Naive thymus-derived CD4-positive, alpha-beta T cell (primary cell): ENCODE results near the gene CYB561. TPM values are rescaled to one million over a fixed set of nuclear protein-coding genes. Genes with fewer than 3 reads are reported as not detected.

Source experiments
- ATAC-seq: fragments of 150-1000 bp; cut with Tn5 transposase; 2 replicates; pipeline ENCODE4 v1.10.0; 2021; ENCODE audit warnings: mild to moderate bottlenecking, moderate library complexity
- CTCF ChIA-PET: fragments of 350-600 bp; sonication (Branson Sonifier 250); formaldehyde crosslinking; loops from one replicate; lab custom pipeline; 2021; ENCODE audit warnings: antibody characterized with exemption; lab: Charles Lee
- POLR2A ChIA-PET: fragments of 350-600 bp; sonication (Branson Sonifier 250); formaldehyde crosslinking; loops from one replicate; lab custom pipeline; 2021; ENCODE audit warnings: antibody characterized with exemption, inconsistent platforms; lab: Charles Lee
- DNase-seq, 9 donors: peaks; one replicate each; pipeline versions ENCODE4 v3.0.0 to v3.0.0-alpha.2; 2020 to 2022; ENCODE audit warnings: mixed read lengths in 1 of 9
- H3K27ac ChIP-seq: one replicate; pipeline ENCODE4 v1.7.0; 2013; ENCODE audit warnings: mild to moderate bottlenecking, low read depth, low read length, moderate library complexity
- H3K27me3 ChIP-seq, 2 donors: one replicate each; pipeline ENCODE4 v1.7.0; 2013; ENCODE audit warnings: low read length in 2 of 2, mild to moderate bottlenecking in 2 of 2, moderate library complexity in 2 of 2; ENCODE audit not compliant: control insufficient read depth in 2 of 2, insufficient read depth in 2 of 2
- H3K36me3 ChIP-seq, 3 experiments: 1 replicate in 2 of 3; 2 replicates in 1 of 3; pipeline ENCODE4 v1.7.0; 2013; ENCODE audit warnings: low read length in 3 of 3, mild to moderate bottlenecking in 3 of 3, moderate library complexity in 1 of 3; ENCODE audit not compliant: insufficient read depth in 3 of 3, control insufficient read depth in 2 of 3
- H3K4me1 ChIP-seq, 2 donors: one replicate each; pipeline ENCODE4 v1.7.0; 2013; ENCODE audit warnings: low read length in 2 of 2, mild to moderate bottlenecking in 2 of 2, moderate library complexity in 1 of 2; ENCODE audit not compliant: control insufficient read depth in 2 of 2, insufficient read depth in 2 of 2
- H3K4me3 ChIP-seq: 2 replicates; pipeline ENCODE4 v1.7.0; 2013; ENCODE audit warnings: mild to moderate bottlenecking, low read length
- H3K9me3 ChIP-seq, 3 experiments: 1 replicate in 2 of 3; 2 replicates in 1 of 3; pipeline ENCODE4 v1.7.0; 2013; ENCODE audit warnings: low read length in 3 of 3; ENCODE audit not compliant: control insufficient read depth in 2 of 3
- H3K27ac Mint-ChIP-seq, 9 donors: one replicate each; pipeline ENCODE4 v1.8.0; 2020 to 2022; ENCODE audit warnings: mixed read lengths in 9 of 9, mild to moderate bottlenecking in 8 of 9, moderate library complexity in 5 of 9, inconsistent platforms in 2 of 9
- H3K27me3 Mint-ChIP-seq, 5 donors: one replicate each; pipeline ENCODE4 v1.8.0; 2021 to 2022; ENCODE audit warnings: mixed read lengths in 5 of 5, mild to moderate bottlenecking in 1 of 5
- H3K36me3 Mint-ChIP-seq, 5 donors: one replicate each; pipeline ENCODE4 v1.8.0; 2020 to 2022; ENCODE audit warnings: mixed read lengths in 5 of 5, mild to moderate bottlenecking in 3 of 5, inconsistent platforms in 1 of 5
- H3K4me1 Mint-ChIP-seq, 7 donors: one replicate each; pipeline ENCODE4 v1.8.0; 2020 to 2022; ENCODE audit warnings: mixed read lengths in 7 of 7, mild to moderate bottlenecking in 3 of 7, inconsistent platforms in 1 of 7
- H3K4me3 Mint-ChIP-seq, 10 donors: one replicate each; pipeline ENCODE4 v1.8.0; 2020 to 2022; ENCODE audit warnings: mild to moderate bottlenecking in 10 of 10, mixed read lengths in 10 of 10, moderate library complexity in 6 of 10, inconsistent platforms in 2 of 10
- H3K9me3 Mint-ChIP-seq, 11 donors: one replicate each; pipeline ENCODE4 v1.8.0; 2020 to 2022; ENCODE audit warnings: mixed read lengths in 11 of 11, mild to moderate bottlenecking in 4 of 11, inconsistent platforms in 1 of 11, moderate library complexity in 1 of 11
- intact Hi-C, 2 donors: fragments of 100-400 bp; cut with micrococcal nuclease; formaldehyde crosslinking; loops; one replicate each; pipeline ENCODE4 v1.15.1; 2023
- polyA plus RNA-seq, 2 donors: library from polyadenylated mRNA; unstranded; fragments of 300-500 nt; fragmentation: Illumina TruSeq; gene quantifications; one replicate each; pipeline ENCODE4 v1.2.3, GENCODE V29; 2021
- total RNA-seq, 6 experiments: library from RNA in 5 of 6; stranded (reverse) in 5 of 6; gene quantifications; 1 replicate in 5 of 6; 2 replicates in 1 of 6; pipeline ENCODE4 v1.2.3 and lab custom pipeline; 2021 to 2026

CYB561 gene
- total RNA-seq (10 to 100 TPM in 3 of 5 experiments, 1 to 10 TPM in 2; 5.0 to 20.4 (median 11.0) TPM), polyA plus RNA-seq (1 to 10 TPM; 1.9 to 3.0 TPM), total RNA-seq (lab: John Stamatoyannopoulos, UW) (7.3 reads per million, percentile 30 among the genes with 10 or more reads in this experiment)

GRCh38 chr17:63445954-63446752, at the start of gene CYB561:
TSS of gene CYB561 (minus strand) at chr17:63446306. CDS start at chr17:63437547, 8,759 bp downstream.
- Histone ChIP-seq H3K36me3 (no peaks in the 10 kb centered on the region), H3K4me1 (peaks cover 9 to 11% of the 10 kb centered on the region in 2 donors), H3K27ac (peak within 1 kb of the TSS; percentile 67), H3K27me3 (no peaks in the 10 kb centered on the region), H3K9me3 (no peaks in the 10 kb centered on the region), H3K4me3 (peak within 1 kb of the TSS; percentile 61)
- intact Hi-C loops = loop anchor here (1.0 to 10.0 kb wide), 10 partner anchors 21 to 396 kb away; partner anchors contain the start of genes DCAF7 (in 2 of the 2), ACE (in 1 of the 2), CCDC47 (in 1 of the 2) and DDX42 (in 1 of the 2)
- ChIA-PET POLR2A (interaction anchor here (0.6 to 1.9 kb wide), 5 partner anchors 11 to 252 kb away, joined by 3 to 5 read pairs (median 4); no protein-coding TSS in a partner anchor), CTCF (interaction anchor here (0.7 to 1.2 kb wide), 3 partner anchors 19 to 21 kb away, joined by 3 to 5 read pairs (median 3); no protein-coding TSS in a partner anchor)
- DNase-seq (peak; percentile 34 to 83 (median 54)), ATAC-seq (peak; percentile 74)
- no peaks in the 10 kb centered on the region for H3K9me3 Mint-ChIP-seq
- H3K27ac Mint-ChIP-seq = peak within 1 kb of the TSS; percentile 33 to 86 (median 72)
- H3K4me3 Mint-ChIP-seq = peak within 1 kb of the TSS; percentile 69 to 87 (median 79)
- peaks cover 0 to 24% (median 0%) of the 10 kb centered on the region in 5 donors for H3K27me3 Mint-ChIP-seq
- H3K36me3 Mint-ChIP-seq = peaks cover 0 to 7% (median 0%) of the 10 kb centered on the region in 5 donors
- peaks cover 11 to 37% (median 22%) of the 10 kb centered on the region in 7 donors for H3K4me1 Mint-ChIP-seq

- Histone ChIP-seq H3K4me3 (no peak overlapping the region), H3K27me3 (no peaks in the 10 kb centered on the region), H3K36me3 (no peaks in the 10 kb centered on the region), H3K9me3 (no peaks in the 10 kb centered on the region), H3K4me1 (no peaks in the 10 kb centered on the region), H3K27ac (no peak overlapping the region)
- CTCF ChIA-PET = no interaction called here
- no peaks in the 10 kb centered on the region for H3K4me1 Mint-ChIP-seq
- DNase-seq (no peak), ATAC-seq (no peak)
- intact Hi-C loops = no loop called here
- no peaks in the 10 kb centered on the region for H3K9me3 Mint-ChIP-seq
- H3K36me3 Mint-ChIP-seq = no peaks in the 10 kb centered on the region
- H3K27me3 Mint-ChIP-seq = peaks cover 0 to 3% (median 2%) of the 10 kb centered on the region in 5 donors
- POLR2A ChIA-PET = no interaction called here
- H3K4me3 Mint-ChIP-seq = no peak overlapping the region
- no peak overlapping the region for H3K27ac Mint-ChIP-seq
Observed at GRCh38 chr17:63495491-63495890, 49.4 kb upstream of the CYB561 start.

GRCh38 chr17:63494300-63494928, 48.3 kb upstream of the CYB561 start:
- H3K4me3 Mint-ChIP-seq = no peak overlapping the region
- ChIA-PET POLR2A (no interaction called here), CTCF (interaction anchor here (0.6 kb wide), 1 partner anchor 1325 kb away, joined by 3 read pairs; no protein-coding TSS in a partner anchor)
- Histone ChIP-seq H3K27me3 (no peaks in the 10 kb centered on the region), H3K4me3 (no peak overlapping the region), H3K27ac (no peak overlapping the region), H3K4me1 (no peaks in the 10 kb centered on the region), H3K9me3 (no peaks in the 10 kb centered on the region), H3K36me3 (no peaks in the 10 kb centered on the region)
- intact Hi-C loops = no loop called here
- no peak for ATAC-seq
- peaks cover 0 to 2% (median 0%) of the 10 kb centered on the region in 11 donors for H3K9me3 Mint-ChIP-seq
- no peak overlapping the region for H3K27ac Mint-ChIP-seq
- DNase-seq = no peak
- no peaks in the 10 kb centered on the region for H3K36me3 Mint-ChIP-seq
- peaks cover 0 to under 1% (median 0%) of the 10 kb centered on the region in 5 donors for H3K27me3 Mint-ChIP-seq
- H3K4me1 Mint-ChIP-seq = peaks cover 0 to 1% (median 0%) of the 10 kb centered on the region in 7 donors

GRCh38 chr17:63493411-63493810, 47.3 kb upstream of the CYB561 start:
- H3K4me1 Mint-ChIP-seq = peaks cover 0 to 1% (median 0%) of the 10 kb centered on the region in 7 donors
- H3K36me3 Mint-ChIP-seq = no peaks in the 10 kb centered on the region
- ATAC-seq (no peak), DNase-seq (no peak)
- peaks cover 0 to 2% (median 0%) of the 10 kb centered on the region in 11 donors for H3K9me3 Mint-ChIP-seq
- ChIA-PET CTCF (no interaction called here), POLR2A (no interaction called here)
- Histone ChIP-seq H3K4me3 (no peak overlapping the region), H3K9me3 (no peaks in the 10 kb centered on the region), H3K27me3 (no peaks in the 10 kb centered on the region), H3K27ac (no peak overlapping the region), H3K36me3 (no peaks in the 10 kb centered on the region), H3K4me1 (no peaks in the 10 kb centered on the region)
- H3K4me3 Mint-ChIP-seq = no peak overlapping the region
- H3K27ac Mint-ChIP-seq = no peak overlapping the region
- intact Hi-C loops = no loop called here
- no peaks in the 10 kb centered on the region for H3K27me3 Mint-ChIP-seq

GRCh38 chr17:63492940-63493339, 46.8 kb upstream of the CYB561 start:
- intact Hi-C loops = no loop called here
- Histone ChIP-seq H3K36me3 (no peaks in the 10 kb centered on the region), H3K4me3 (no peak overlapping the region), H3K27ac (no peak overlapping the region), H3K4me1 (no peaks in the 10 kb centered on the region), H3K9me3 (no peaks in the 10 kb centered on the region), H3K27me3 (no peaks in the 10 kb centered on the region)
- H3K4me3 Mint-ChIP-seq = no peak overlapping the region
- ChIA-PET POLR2A (no interaction called here), CTCF (no interaction called here)
- no peak overlapping the region for H3K27ac Mint-ChIP-seq
- H3K36me3 Mint-ChIP-seq = no peaks in the 10 kb centered on the region
- peaks cover 0 to 2% (median 0%) of the 10 kb centered on the region in 11 donors for H3K9me3 Mint-ChIP-seq
- ATAC-seq (no peak), DNase-seq (no peak)
- H3K27me3 Mint-ChIP-seq = no peaks in the 10 kb centered on the region
- peaks cover 0 to 1% (median 0%) of the 10 kb centered on the region in 7 donors for H3K4me1 Mint-ChIP-seq

GRCh38 chr17:63491977-63492618, 46.0 kb upstream of the CYB561 start:
- no peaks in the 10 kb centered on the region for H3K4me1 ChIP-seq
- ChIA-PET CTCF (no interaction called here), POLR2A (no interaction called here)
- no peaks in the 10 kb centered on the region for H3K27me3 ChIP-seq
- H3K27ac ChIP-seq = no peak overlapping the region
- Mint-ChIP-seq H3K4me3 (no peak overlapping the region), H3K4me1 (peaks cover 0 to 1% (median 0%) of the 10 kb centered on the region in 7 donors), H3K36me3 (no peaks in the 10 kb centered on the region), H3K27ac (no peak overlapping the region), H3K9me3 (peaks cover 0 to 2% (median 0%) of the 10 kb centered on the region in 11 donors), H3K27me3 (no peaks in the 10 kb centered on the region)
- intact Hi-C loops = no loop called here
- H3K4me3 ChIP-seq = no peak overlapping the region
- DNase-seq = no peak
- no peaks in the 10 kb centered on the region for H3K36me3 ChIP-seq
- H3K9me3 ChIP-seq = no peaks in the 10 kb centered on the region
- no peak for ATAC-seq
